ENCODE results near the gene LIM2. TPM values are rescaled to one million over a fixed set of nuclear protein-coding genes. Genes with fewer than 3 reads are reported as not detected.

The LIM2 gene
- polyA plus RNA-seq, 1 donor, result not detected

DNA sequence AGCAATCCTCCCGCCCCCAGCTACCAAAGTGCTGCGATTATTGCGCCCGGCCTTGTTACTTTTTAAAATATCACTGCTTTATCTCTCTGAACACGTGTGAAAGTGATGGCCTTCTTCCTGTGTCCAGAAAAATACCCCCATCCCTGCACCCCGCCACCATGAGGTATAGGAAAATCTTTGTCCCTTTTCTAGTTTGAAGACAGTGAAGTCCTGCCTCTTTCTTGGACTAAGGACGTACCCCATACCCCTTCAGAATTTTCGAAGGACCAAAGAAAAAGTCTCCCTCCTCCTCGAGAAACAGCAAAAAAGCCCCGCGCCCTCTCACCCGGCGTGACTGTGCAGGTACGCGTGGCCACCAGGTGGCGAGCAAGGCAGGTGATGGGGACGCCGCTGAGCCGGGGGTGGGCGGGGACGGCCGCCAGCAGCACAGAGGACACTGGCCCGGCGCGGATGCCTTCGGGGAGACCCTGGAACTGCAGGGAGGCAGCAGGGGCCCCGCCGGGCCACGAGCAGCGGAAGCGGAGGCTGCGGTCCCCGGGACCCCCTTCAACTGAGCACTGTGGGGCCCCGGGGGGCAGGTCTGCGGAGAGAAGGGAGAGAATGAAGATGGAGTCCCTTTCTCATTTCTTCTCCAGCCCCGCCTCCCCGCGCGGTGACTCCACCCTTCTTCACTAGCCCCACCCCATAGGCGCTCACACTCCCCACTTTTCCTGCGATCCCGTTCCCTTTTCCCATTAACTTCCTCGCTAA is 49.0 kb downstream of the LIM2 start:
- peak; percentile 77 for DNase-seq

GRCh38 chr19:51337861-51338562 is 49.8 kb downstream of the LIM2 start:
- no peak for DNase-seq

DNA sequence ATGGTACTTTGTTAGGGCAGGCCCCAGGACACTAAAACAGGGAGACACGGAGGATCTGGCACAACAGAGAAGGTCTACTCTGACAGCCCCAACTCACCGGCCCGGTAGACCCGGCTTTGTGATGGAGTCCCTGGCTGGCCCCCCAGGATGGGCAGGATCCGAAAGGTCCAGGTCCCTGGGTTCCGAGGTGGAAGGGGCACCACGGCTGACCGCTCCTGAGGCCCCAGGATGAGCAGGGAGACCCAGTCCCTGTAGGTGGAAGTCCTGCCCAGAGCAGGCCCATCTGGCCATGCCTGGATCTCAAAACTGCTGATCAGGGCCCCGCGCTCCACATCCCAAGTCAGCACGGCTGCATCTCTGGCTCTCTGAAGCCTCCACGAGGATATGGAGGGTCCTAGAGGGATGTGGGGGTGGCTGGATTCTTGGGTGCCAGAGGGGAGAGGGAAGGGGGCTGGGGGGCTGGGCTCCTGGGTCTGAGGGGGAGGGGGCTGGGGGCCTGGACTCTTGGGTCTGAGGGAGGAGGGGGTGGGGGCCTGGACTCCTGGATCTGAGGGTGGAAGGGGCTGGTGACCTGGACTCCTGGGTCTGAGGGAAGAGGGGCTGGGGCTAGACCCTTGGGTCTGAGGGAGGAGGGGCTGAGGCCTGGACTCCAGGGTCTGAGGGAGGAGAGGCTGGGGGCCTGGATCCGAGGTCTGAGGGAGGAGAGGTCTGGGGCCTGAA is 50.5 kb downstream of the LIM2 start:
- no peak for DNase-seq

DNA sequence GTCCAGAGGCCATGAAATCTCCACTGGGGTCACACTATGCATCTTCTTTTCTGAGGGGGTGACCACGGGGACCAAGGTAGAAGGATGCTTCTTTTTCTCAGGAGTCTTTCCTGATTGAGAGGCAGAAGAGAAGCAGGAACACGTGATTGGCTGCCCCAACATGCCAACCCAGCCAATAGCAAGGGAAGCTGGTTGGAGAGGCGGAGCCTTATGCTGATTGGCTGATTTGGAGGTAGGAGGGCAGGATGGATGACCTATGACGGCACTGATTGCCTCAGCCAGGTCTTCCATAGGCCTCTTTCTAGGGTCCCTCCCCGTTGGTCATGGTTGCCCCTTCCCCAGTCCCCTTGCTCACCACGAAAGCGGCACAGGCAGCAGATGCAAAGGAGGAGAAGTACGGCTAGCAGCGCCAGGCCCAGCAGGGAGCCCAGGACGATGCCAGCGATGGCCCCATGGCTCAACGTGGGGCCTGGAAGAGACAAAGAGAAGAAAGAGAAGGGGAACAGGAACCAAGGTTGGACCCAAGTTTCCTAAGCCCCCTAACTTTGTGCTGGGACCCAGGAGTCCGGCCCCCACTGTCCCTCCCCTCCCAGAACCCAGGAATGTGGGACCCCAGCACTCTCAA is 53.8 kb downstream of the LIM2 start:
- no peak for DNase-seq

- no peak for DNase-seq
Measured at GRCh38 chr19:51331716-51332115, 56.1 kb downstream of the LIM2 start.

DNA sequence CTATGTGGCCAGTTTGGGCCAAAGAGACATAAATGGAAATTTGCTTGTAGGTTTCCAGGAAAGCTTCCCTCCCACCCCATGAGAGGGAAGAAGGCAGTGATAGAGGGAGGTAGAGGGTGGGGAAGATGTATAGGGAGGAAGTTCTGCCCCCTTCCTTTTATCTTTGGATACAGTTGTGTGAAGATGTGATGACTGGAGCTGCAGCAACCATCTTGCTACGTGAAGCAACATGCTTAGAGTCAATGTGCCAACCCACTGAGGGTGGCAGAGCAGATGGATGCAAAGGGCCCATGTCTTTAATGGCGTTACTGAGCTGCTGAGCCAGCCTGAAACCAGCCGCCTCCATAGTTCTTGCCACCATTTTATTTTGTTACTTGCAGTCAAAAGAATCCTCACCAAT is 56.6 kb downstream of the LIM2 start:
- DNase-seq, result no peak

GRCh38 chr19:51330366-51330765 is 57.4 kb downstream of the LIM2 start:
- DNase-seq, result no peak

Other genes with a start within 250 kb of the LIM2 start
- gene SIGLEC7, start 245.7 kb downstream of the LIM2 start, polyA plus RNA-seq (ENCODE audit: insufficient read length), result 0.76 TPM
- 4.1 TPM for gene CD33, start 162.9 kb downstream of the LIM2 start, polyA plus RNA-seq (ENCODE audit: insufficient read length)
- not detected for gene SIGLECL1, start 136.9 kb downstream of the LIM2 start, polyA plus RNA-seq (ENCODE audit: insufficient read length)
- gene IGLON5, start 76.3 kb downstream of the LIM2 start, polyA plus RNA-seq (ENCODE audit: insufficient read length), result 0.08 TPM
- 1.3 TPM for gene VSIG10L, start 45.8 kb downstream of the LIM2 start, polyA plus RNA-seq (ENCODE audit: insufficient read length)
- gene ETFB, start 21.6 kb downstream of the LIM2 start, polyA plus RNA-seq (ENCODE audit: insufficient read length), result 50.3 TPM
- 2.2 TPM for gene CLDND2, start 19.0 kb downstream of the LIM2 start, polyA plus RNA-seq (ENCODE audit: insufficient read length)
- 2.8 TPM for gene NKG7, start 15.3 kb downstream of the LIM2 start, polyA plus RNA-seq (ENCODE audit: insufficient read length)
- gene C19orf84, start 2.6 kb upstream of the LIM2 start, polyA plus RNA-seq (ENCODE audit: insufficient read length), result not detected
- 1.7 TPM for gene SIGLEC10, start 29.7 kb upstream of the LIM2 start, polyA plus RNA-seq (ENCODE audit: insufficient read length)
- 0.10 TPM for gene SIGLEC8, start 70.5 kb upstream of the LIM2 start, polyA plus RNA-seq (ENCODE audit: insufficient read length)
- gene CEACAM18, start 90.6 kb upstream of the LIM2 start, polyA plus RNA-seq (ENCODE audit: insufficient read length), result not detected
- gene SIGLEC12, start 113.8 kb upstream of the LIM2 start, polyA plus RNA-seq (ENCODE audit: insufficient read length), result 0.22 TPM
- not detected for gene SIGLEC6, start 143.7 kb upstream of the LIM2 start, polyA plus RNA-seq (ENCODE audit: insufficient read length)
- 6.6 TPM for gene ZNF175, start 183.3 kb upstream of the LIM2 start, polyA plus RNA-seq (ENCODE audit: insufficient read length)
- gene SIGLEC5, start 242.4 kb upstream of the LIM2 start, polyA plus RNA-seq (ENCODE audit: insufficient read length), result 0.35 TPM

All from hindlimb muscle (tissue), 1 donor.